Heart right ventricle (tissue), 16 donors: ENCODE results near the gene EVI5L. TPM values are rescaled to one million over a fixed set of nuclear protein-coding genes. Genes with fewer than 3 reads are reported as not detected.

Experiments
- ATAC-seq, 8 donors: fragments of 200-7000 bp; cut with Tn5 transposase; one replicate each; pipeline ENCODE4 v1.9.1; 2020; ENCODE audit warnings: mild to moderate bottlenecking in 8 of 8, moderate library complexity in 8 of 8, moderate number of reproducible peaks in 1 of 8
- DNase-seq, 2 donors: peaks; one replicate each; pipeline ENCODE4 v3.0.0-alpha.2; 2020
- H3K27ac ChIP-seq, 10 donors: fragments of 200-600 bp; sonication (generic) in 2 of 10; one replicate each; pipeline versions ENCODE4 v1.5.0 to v1.8.0; 2020 to 2022; ENCODE audit warnings: mild to moderate bottlenecking in 3 of 10
- H3K27me3 ChIP-seq, 7 donors: fragments of 200-600 bp; one replicate each; pipeline ENCODE4 v1.8.0; 2021 to 2022; ENCODE audit warnings: mild to moderate bottlenecking in 2 of 7
- H3K36me3 ChIP-seq, 9 donors: fragments of 200-600 bp; sonication (generic) in 1 of 9; one replicate each; pipeline versions ENCODE4 v1.5.0 to v1.8.0; 2020 to 2022; ENCODE audit warnings: mild to moderate bottlenecking in 2 of 9
- H3K4me1 ChIP-seq, 9 donors: fragments of 200-600 bp; sonication (generic) in 1 of 9; one replicate each; pipeline versions ENCODE4 v1.5.0 to v1.8.0; 2020 to 2022; ENCODE audit warnings: mild to moderate bottlenecking in 4 of 9
- H3K4me3 ChIP-seq, 10 donors: fragments of 200-600 bp; sonication (generic) in 2 of 10; one replicate each; pipeline versions ENCODE4 v1.5.0 to v1.8.0; 2020 to 2022; ENCODE audit warnings: mild to moderate bottlenecking in 7 of 10, moderate library complexity in 2 of 10
- H3K9me3 ChIP-seq, 11 donors: fragments of 200-600 bp in 10 of 11; sonication (generic) in 2 of 11; one replicate each; pipeline versions ENCODE4 v1.5.0 to v1.8.0; 2013 to 2022; ENCODE audit warnings: mild to moderate bottlenecking in 2 of 11, control low read depth in 1 of 11, moderate library complexity in 1 of 11
- WGBS, 2 donors: extraction: QIAGEN DNeasy Blood & Tissue Kit; methylation state at CpG; one replicate each; pipeline ENCODE4 v1.1.7; 2013; ENCODE audit warnings: inconsistent platforms in 1 of 2; 5-methylcytosine and 5-hydroxymethylcytosine counted together
- intact Hi-C, 10 donors: fragments of 100-400 bp; cut with DNase I; formaldehyde crosslinking; loops; one replicate each; pipeline versions ENCODE4 v1.11.1 to v1.14.2; 2022
- polyA plus RNA-seq, 2 donors: library from polyadenylated mRNA; stranded (reverse); fragments of 200-250 nt; gene quantifications; one replicate each; pipeline ENCODE4 v1.2.3, GENCODE V29; 2013
- total RNA-seq, 10 donors: library from RNA; stranded (reverse); fragmentation: NEBNext Ultra II Directional in 3 of 10; extraction: Animal tissue kit (Norgen Biotek cat#: 25700) in 3 of 10; gene quantifications; one replicate each; pipeline versions ENCODE4 v1.2.1 to v1.2.4, GENCODE V29; 2021 to 2023
- TF ChIP-seq, protein P1 (sequence below), 9 donors: fragments of 200-600 bp; sonication (generic) in 2 of 9; IDR thresholded peaks; one replicate each; pipeline versions ENCODE4 v1.5.0 to v1.8.0; 2021 to 2022; ENCODE audit warnings: antibody characterized with exemption in 9 of 9, mild to moderate bottlenecking in 5 of 9, moderate library complexity in 1 of 9
- donor health status: Arrhythmogenic right ventricular cardiomyopathy.
- donor health status: ischemic (EF 13 %, LVEDD 7.1; RV severe dilation, severe dysfunction).
- donor health status: healthy with polysubstance abuse.
- donor health status: DM: no; HTN: yes; CAD: no.
- donor health status: DM: no; HTN: no; CAD: no.
- donor health status: ischemic (EF 25% LVEDD 6.9; RV normal size, moderate dysfunction).
- donor health status: ischemic (EF 25% LVEDD 5.7; RV mildly dilated, moderate dysfunction).
- donor health status: healthy.
- donor health status: DM: yes; HTN: yes; CAD: no.
- donor health status: Ischemic cardiomyopathy.
- donor health status: ischemic (EF 35%, LVEDD 5.7; RV mildly dilated, moderate dysfunction).
- donor health status: nonischemic (EF 11% LVEDD 7.7; RV severe dilation, severe dysfunction).
- donor health status: DM: yes; HTN: yes; CAD: no.
- donor health status: PGD.
- donor health status: ischemic (EF 29% LVEDD 5.4; RV normal size, mild dysfunction).
- donor health status: nonischemic (EF 23%, LVEDD 6.1; RV moderate dilation, normal function).

The EVI5L gene
- total and polyA plus RNA-seq, 12 donors, result 12.9 to 26.3 (median 20.3) TPM

DNA sequence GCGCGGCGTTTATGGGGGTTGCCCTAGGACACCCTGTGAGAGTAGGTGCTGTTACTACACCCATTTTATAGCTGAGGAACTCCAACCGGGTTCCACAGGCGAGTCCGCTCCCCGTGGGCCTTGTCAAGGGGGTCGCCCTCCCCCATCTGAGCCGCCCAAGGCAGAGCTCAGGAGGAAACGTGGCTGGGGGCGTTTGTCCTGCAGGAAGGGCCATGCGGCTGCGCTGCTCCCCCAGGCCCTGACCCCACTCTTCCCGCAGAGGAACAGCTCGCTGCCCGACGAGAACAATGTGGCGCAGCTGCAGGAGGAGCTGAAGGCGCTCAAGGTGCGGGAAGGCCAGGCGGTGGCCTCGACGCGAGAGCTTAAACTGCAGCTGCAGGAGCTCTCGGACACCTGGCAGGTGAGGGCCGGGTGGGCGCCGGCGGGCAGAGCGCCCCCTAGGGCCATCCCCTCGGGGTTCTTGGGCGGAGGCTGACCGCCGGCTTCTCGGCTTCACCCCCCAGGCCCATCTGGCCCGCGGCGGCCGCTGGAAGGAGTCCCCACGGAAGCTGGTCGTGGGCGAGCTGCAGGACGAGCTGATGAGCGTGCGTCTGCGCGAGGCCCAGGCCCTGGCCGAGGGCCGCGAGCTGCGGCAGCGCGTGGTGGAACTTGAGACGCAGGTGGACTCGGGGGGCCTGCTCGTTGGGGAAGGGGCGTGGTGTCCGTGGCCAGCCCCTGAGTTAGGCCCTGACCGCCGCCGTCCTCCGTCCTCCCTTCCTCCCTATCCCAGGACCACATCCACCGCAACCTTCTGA is 31.8 kb downstream of the EVI5L start:
- intact Hi-C loops, result no loop called here
- Histone ChIP-seq H3K36me3 (peaks cover 0 to 25% (median 0%) of the 10 kb centered on the region in 9 donors), H3K9me3 (no peaks in the 10 kb centered on the region), H3K4me1 (peaks cover 0 to 24% (median 16%) of the 10 kb centered on the region in 9 donors), H3K4me3 (peak overlapping the region in 5 of 10 donors; percentile 5 to 36 (median 11)), H3K27me3 (peaks cover 4 to 61% (median 39%) of the 10 kb centered on the region in 7 donors), H3K27ac (peak overlapping the region in 2 of 10 donors; percentile 10 to 23)
- TF ChIP-seq, protein P1, sequence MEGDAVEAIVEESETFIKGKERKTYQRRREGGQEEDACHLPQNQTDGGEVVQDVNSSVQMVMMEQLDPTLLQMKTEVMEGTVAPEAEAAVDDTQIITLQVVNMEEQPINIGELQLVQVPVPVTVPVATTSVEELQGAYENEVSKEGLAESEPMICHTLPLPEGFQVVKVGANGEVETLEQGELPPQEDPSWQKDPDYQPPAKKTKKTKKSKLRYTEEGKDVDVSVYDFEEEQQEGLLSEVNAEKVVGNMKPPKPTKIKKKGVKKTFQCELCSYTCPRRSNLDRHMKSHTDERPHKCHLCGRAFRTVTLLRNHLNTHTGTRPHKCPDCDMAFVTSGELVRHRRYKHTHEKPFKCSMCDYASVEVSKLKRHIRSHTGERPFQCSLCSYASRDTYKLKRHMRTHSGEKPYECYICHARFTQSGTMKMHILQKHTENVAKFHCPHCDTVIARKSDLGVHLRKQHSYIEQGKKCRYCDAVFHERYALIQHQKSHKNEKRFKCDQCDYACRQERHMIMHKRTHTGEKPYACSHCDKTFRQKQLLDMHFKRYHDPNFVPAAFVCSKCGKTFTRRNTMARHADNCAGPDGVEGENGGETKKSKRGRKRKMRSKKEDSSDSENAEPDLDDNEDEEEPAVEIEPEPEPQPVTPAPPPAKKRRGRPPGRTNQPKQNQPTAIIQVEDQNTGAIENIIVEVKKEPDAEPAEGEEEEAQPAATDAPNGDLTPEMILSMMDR (IDR thresholded peaks at IDR 0.05), result no peak
- no peak for ATAC-seq
- no peak for DNase-seq
- 38 to 53% methylated on average over 57 to 63 of the region's 63 CpGs for WGBS, 2 donors

DNA sequence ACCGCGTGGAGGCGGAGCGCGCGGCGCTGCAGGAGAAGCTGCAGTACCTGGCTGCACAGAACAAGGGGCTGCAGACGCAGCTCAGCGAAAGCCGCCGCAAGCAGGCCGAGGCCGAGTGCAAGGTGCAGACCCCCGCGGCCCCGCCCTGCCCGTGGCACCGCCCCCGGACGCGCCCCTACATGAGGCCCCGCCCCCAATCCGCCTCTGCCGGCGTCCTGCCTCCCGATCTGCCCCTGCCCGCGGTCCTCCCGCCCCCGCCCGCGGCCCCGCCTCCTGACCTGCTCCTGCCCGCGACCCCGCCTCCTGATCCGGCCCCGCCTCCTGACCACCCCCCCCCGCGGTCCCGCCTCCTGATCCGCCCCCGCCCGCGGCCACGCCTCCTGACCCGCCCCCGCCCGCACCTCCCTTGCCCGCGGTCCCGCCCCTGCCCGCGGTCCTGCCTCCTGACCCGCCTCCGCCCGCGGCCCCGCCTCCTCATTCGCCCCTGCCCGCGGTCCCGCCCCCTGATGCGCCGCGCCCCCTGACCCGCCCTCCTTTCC is 32.5 kb downstream of the EVI5L start:
- peak in 4 of 8 donors; percentile 12 to 51 (median 28) for ATAC-seq

DNA sequence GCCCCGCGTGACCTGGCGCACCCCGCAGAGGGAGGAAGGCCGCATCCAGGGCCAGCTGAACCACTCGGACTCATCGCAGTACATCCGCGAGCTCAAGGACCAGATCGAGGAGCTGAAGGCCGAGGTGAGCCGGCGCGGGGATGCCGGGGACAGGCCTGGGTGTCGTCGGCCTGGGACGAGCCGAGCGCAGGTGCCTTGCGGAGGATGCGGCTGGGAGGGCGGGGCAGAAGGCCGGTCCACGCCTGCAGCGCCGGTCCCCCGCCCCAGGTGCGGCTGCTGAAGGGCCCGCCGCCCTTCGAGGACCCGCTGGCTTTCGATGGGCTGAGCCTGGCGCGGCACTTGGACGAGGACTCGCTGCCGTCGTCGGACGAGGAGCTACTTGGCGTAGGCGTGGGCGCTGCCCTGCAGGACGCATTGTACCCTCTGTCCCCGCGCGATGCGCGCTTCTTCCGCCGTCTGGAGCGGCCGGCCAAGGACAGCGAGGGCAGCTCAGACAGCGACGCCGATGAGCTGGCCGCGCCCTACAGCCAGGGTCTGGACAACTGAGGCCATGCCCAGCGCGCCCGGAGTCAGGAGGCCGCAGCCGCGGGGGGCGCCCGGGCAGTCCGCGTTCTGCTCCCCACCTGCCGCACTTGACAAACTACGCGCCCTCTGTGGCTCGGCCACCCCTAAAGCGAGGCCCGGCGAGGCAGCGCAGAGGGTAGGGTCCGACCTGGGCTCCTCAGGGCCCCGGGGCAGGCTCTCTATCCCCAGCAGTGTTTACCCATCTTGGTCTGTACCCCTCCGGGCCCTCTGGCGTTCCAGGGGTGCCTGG is 33.3 kb downstream of the EVI5L start:
- no peak for ATAC-seq
- 75 to 78% methylated on average over 74 to 83 of the region's 83 CpGs for WGBS, 2 donors
- no peak overlapping the region for H3K4me3 ChIP-seq
- H3K27ac ChIP-seq, result no peak overlapping the region
- peaks cover 0 to 21% (median 0%) of the 10 kb centered on the region in 9 donors for H3K36me3 ChIP-seq
- DNase-seq, result no peak
- TF ChIP-seq, protein P1 (IDR thresholded peaks at IDR 0.05), result no peak
- intact Hi-C loops, result no loop called here
- peaks cover 4 to 75% (median 53%) of the 10 kb centered on the region in 7 donors for H3K27me3 ChIP-seq
- no peaks in the 10 kb centered on the region for H3K9me3 ChIP-seq
- H3K4me1 ChIP-seq, result peaks cover 0 to 26% (median 20%) of the 10 kb centered on the region in 9 donors

More for the DNA sequence above, 32.5 kb downstream of the EVI5L start:
- Histone ChIP-seq H3K36me3 (peaks cover 0 to 25% (median 0%) of the 10 kb centered on the region in 9 donors), H3K4me1 (peaks cover 0 to 24% (median 16%) of the 10 kb centered on the region in 9 donors), H3K4me3 (peak overlapping the region in 5 of 10 donors; percentile 5 to 36 (median 11)), H3K9me3 (no peaks in the 10 kb centered on the region), H3K27me3 (peaks cover 4 to 66% (median 46%) of the 10 kb centered on the region in 7 donors), H3K27ac (no peak overlapping the region)
- intact Hi-C loops, result no loop called here
- DNase-seq, result peak; percentile 43 to 63
- 12 to 14% methylated on average over 35 to 64 of the region's 67 CpGs for WGBS, 2 donors
- TF ChIP-seq, protein P1 (IDR thresholded peaks at IDR 0.05), result no peak
